CD4-positive, alpha-beta T cell treated with Interleukin-17A for 1 hour (primary cell): ENCODE data around the gene TTC7B.

Source experiments
- DNase-seq: peaks from one replicate; pipeline ENCODE4 v3.0.0-alpha.2; 2020

TTC7B gene

GRCh38 chr14:90773705-90774104, 42.5 kb downstream of the TTC7B start:
- DNase-seq, result no peak

GRCh38 chr14:90773196-90773486, 43.1 kb downstream of the TTC7B start:
- no peak for DNase-seq

GRCh38 chr14:90767899-90768298, 48.3 kb downstream of the TTC7B start:
- DNase-seq, result no peak

GRCh38 chr14:90760591-90761316, 55.5 kb downstream of the TTC7B start:
- peak; percentile 16 for DNase-seq

GRCh38 chr14:90760078-90760444, 56.2 kb downstream of the TTC7B start:
- DNase-seq, result no peak

- DNase-seq, result no peak
Measured at GRCh38 chr14:90759370-90760077, 56.7 kb downstream of the TTC7B start.

- no peak for DNase-seq
Measured at GRCh38 chr14:90758959-90759358, 57.3 kb downstream of the TTC7B start.

GRCh38 chr14:90758028-90758889, 58.0 kb downstream of the TTC7B start:
- peak; percentile 94 for DNase-seq

GRCh38 chr14:90757452-90757851, 58.8 kb downstream of the TTC7B start:
- DNase-seq, result no peak

GRCh38 chr14:90756755-90757345, 59.4 kb downstream of the TTC7B start:
- DNase-seq, result no peak

- no peak for DNase-seq
Measured at GRCh38 chr14:90755661-90756304, 60.4 kb downstream of the TTC7B start.

GRCh38 chr14:90753456-90754005, 62.7 kb downstream of the TTC7B start:
- DNase-seq, result no peak

- DNase-seq, result no peak
Measured at GRCh38 chr14:90750701-90751100, 65.5 kb downstream of the TTC7B start.

GRCh38 chr14:90750191-90750590, 66.0 kb downstream of the TTC7B start:
- DNase-seq, result no peak

GRCh38 chr14:90747909-90748308, 68.3 kb downstream of the TTC7B start:
- DNase-seq, result no peak

- DNase-seq, result no peak
Measured at GRCh38 chr14:90743826-90744225, 72.4 kb downstream of the TTC7B start.

- DNase-seq, result no peak
Measured at GRCh38 chr14:90743425-90743824, 72.8 kb downstream of the TTC7B start.

- no peak for DNase-seq
Measured at GRCh38 chr14:90742729-90743128, 73.5 kb downstream of the TTC7B start.

GRCh38 chr14:90742252-90742651, 74.0 kb downstream of the TTC7B start:
- DNase-seq, result no peak

GRCh38 chr14:90741682-90741946, 74.6 kb downstream of the TTC7B start:
- no peak for DNase-seq

- DNase-seq, result no peak
Measured at GRCh38 chr14:90740946-90741681, 75.1 kb downstream of the TTC7B start.

GRCh38 chr14:90740081-90740480, 76.1 kb downstream of the TTC7B start:
- DNase-seq, result no peak
